GM21786 (cell line): ENCODE measurements around the gene PTTG1.

Experiments used
- ATAC-seq: cut with Tn5 transposase; IDR thresholded peaks from one replicate; pipeline ENCODE4 v1.9.1; 2021; ENCODE audit not compliant: unreplicated experiment

Gene PTTG1

GRCh38 chr5:160470437-160471361 is 49.0 kb downstream of the PTTG1 start:
- no peak for ATAC-seq

GRCh38 chr5:160471761-160472160 is 50.1 kb downstream of the PTTG1 start:
- no peak for ATAC-seq

DNA sequence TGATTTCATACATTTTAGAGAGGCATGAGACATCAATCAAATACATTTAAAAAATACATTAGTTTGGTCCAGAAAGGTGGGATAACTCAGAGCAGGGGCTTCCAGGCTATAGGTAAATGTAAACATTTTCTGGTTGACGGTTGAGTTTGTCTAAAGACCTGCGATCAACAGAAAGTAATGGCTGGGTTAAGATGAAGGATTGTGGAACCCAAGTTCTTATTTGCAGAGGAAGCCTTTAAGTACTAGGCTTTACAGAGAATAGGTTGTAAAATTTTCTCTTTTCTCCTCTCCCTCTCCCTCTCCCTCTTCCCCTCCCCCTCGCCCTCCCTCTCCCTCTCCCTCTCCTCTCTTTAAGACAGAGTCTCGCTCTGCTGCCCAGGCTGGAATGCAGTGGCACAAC is 50.8 kb downstream of the PTTG1 start:
- ATAC-seq: no peak

- ATAC-seq: no peak
These were observed 52.0 kb downstream of the PTTG1 start for GRCh38 chr5:160473681-160474080.

DNA sequence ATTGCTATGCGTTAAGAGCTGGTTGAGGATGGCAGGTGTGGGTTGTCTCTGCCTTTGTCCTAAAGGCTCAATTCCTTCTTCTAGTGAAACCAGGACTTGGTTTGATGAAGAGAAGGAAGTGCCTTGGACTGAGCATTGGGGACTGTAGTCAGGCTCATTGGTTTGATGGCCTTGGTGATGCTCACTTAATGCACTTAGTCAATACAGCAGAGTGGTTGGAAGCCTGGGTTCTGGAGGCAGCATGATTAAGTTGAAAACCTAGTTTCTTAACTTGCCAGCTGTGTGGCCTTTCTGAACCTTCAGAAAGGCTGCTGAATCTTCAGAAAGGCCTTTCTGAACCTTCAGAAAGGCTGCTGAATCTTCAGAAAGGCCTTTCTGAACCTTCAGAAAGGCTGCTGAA is 52.4 kb downstream of the PTTG1 start:
- no peak for ATAC-seq

DNA sequence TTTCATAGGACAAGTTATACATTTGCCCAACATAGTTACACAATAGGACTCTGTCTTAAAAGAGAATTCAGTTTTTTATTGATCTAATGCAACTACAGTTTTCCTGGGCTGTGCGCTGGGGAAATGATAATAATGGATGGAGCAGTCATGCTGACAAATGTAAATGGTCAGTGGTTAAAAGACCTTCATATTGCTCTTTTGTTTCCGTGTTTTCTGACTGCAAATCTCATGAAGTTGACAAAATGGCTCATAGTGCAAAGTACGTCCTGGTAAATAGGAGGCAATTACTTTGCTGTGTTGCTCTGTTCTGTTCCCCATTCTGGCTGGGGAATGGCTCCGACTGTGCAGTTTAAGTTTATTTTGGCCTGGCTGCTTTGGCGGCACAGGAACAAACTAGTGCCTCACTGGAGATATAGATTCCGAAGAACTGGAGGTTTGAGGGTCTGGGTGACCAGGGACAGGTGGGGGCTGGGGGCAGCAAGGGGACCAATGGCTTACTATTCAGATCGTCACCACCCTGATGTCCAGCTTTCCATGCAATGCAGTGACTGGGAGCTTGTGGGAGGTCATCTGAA is 54.3 kb downstream of the PTTG1 start:
- no peak for ATAC-seq

DNA sequence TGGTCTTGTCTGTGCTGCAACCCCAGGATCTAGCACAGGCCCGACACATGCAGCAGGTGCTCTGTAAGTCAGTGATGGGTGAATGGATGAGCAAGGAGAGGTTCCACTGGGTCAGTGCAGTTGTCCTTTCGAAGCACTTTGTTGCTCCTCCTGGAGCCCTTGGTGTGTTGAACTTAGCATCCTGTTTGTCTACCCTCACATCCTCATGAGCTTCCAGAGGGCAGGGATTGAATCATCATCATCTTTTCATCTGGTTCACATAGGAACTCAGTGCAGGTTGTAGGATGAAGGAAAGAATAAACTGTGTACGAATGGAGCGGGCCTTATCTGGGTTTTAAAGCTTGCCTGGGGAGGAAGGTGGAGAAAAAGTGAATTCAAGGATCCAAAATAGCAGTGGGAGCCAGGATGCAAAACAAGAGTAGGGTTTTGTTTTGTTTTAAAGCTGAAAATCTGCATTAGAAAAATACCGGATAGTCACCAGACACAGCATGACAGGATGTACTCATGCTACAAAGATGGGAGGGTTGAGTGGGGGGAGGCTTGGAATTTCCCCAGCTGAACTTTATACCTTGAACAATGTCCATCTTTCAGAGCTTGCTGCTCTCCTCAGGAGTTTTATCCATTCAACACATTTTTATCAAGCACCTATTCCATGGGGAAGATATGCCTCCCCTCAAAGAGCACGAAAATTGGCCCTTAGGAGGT is 55.8 kb downstream of the PTTG1 start:
- no peak for ATAC-seq

- ATAC-seq: no peak
These were observed 56.5 kb downstream of the PTTG1 start for GRCh38 chr5:160478163-160478562.
